ENCODE results near the gene MACROH2A2. TPM values are rescaled to one million over a fixed set of nuclear protein-coding genes. Genes with fewer than 3 reads are reported as not detected.

The MACROH2A2 gene
- total and polyA plus RNA-seq, 2 of the 13 experiments (the other 11 are each of a cell fraction or from before 2014, with no cell fraction given), result 9.8 to 43.1 TPM

DNA sequence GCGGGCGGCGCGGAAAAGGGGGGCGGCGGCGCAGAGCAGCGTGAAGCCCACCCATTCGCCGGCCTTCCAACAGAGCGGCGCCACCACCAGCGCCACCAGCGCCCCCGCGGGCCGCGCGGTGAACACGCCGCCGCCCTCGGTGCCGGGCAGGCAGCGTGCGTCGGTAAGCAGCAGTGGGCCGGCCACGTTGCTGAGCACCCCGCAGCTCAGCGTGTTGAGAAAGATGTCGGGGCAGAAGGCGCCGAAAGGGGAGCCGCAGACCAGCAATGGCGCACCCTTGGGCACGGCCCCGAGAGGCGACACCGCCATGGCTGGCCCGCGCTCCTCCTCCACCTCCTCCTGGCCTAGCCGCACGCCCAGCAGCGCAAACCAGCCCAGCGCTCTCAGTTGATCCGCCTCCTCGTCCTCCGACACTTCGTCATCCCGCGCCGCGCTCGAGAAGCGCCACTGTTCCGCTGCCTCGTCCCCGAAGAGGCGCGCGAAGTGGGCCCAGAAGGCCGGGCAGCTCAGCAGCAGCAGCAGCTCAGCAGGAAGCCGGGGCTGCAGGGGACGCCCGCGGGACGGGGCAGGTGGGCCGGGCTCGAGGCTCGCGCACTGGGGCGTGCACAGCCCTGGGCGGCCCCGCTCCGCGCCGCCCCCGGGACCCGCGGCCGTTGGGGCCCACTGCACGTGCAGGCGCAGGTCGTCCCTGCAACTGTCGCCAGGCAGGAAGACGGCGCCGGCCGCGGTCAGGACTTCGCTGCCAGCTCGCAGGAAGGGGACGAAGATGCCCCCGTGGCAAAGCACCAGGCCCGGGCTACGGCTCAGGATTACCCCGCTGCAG, 93.2 kb downstream of the MACROH2A2 start (continued):
- TF ChIP-seq, protein P1, sequence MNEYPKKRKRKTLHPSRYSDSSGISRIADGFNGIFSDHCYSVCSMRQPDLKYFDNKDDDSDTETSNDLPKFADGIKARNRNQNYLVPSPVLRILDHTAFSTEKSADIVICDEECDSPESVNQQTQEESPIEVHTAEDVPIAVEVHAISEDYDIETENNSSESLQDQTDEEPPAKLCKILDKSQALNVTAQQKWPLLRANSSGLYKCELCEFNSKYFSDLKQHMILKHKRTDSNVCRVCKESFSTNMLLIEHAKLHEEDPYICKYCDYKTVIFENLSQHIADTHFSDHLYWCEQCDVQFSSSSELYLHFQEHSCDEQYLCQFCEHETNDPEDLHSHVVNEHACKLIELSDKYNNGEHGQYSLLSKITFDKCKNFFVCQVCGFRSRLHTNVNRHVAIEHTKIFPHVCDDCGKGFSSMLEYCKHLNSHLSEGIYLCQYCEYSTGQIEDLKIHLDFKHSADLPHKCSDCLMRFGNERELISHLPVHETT (CRISPR knock-in tag; conservative IDR thresholded peaks at IDR 0.05), result no peak; the same call in 1 of the 2 replicates
- no peak for TF ChIP-seq ZNF678 (CRISPR knock-in tag; IDR thresholded peaks at IDR 0.05)
- peak; percentile 54 for TF ChIP-seq STAG1 (CRISPR knock-in tag; IDR thresholded peaks at IDR 0.05)
- no peak for TF ChIP-seq U2AF2 (IDR thresholded peaks at IDR 0.05; ENCODE audit: low read depth, low read length)
- TF ChIP-seq GZF1 (CRISPR knock-in tag; IDR thresholded peaks at IDR 0.05), result no peak
- TF ChIP-seq ZNF792 (CRISPR knock-in tag; IDR thresholded peaks at IDR 0.05), result peak; percentile 43; the same call in 1 of the 2 replicates
- TF ChIP-seq, protein P2, sequence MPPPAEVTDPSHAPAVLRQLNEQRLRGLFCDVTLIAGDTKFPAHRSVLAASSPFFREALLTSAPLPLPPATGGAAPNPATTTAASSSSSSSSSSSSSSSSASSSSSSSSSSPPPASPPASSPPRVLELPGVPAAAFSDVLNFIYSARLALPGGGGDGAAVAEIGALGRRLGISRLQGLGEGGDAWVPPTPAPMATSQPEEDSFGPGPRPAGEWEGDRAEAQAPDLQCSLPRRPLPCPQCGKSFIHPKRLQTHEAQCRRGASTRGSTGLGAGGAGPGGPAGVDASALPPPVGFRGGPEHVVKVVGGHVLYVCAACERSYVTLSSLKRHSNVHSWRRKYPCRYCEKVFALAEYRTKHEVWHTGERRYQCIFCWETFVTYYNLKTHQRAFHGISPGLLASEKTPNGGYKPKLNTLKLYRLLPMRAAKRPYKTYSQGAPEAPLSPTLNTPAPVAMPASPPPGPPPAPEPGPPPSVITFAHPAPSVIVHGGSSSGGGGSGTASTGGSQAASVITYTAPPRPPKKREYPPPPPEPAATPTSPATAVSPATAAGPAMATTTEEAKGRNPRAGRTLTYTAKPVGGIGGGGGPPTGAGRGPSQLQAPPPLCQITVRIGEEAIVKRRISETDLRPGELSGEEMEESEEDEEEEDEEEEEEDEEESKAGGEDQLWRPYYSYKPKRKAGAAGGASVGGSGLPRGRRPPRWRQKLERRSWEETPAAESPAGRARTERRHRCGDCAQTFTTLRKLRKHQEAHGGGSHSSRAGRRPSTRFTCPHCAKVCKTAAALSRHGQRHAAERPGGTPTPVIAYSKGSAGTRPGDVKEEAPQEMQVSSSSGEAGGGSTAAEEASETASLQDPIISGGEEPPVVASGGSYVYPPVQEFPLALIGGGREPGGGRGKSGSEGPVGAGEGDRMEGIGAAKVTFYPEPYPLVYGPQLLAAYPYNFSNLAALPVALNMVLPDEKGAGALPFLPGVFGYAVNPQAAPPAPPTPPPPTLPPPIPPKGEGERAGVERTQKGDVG (CRISPR knock-in tag; IDR thresholded peaks at IDR 0.05; ENCODE audit: borderline replicate concordance), result no peak
- TF ChIP-seq, protein P3, sequence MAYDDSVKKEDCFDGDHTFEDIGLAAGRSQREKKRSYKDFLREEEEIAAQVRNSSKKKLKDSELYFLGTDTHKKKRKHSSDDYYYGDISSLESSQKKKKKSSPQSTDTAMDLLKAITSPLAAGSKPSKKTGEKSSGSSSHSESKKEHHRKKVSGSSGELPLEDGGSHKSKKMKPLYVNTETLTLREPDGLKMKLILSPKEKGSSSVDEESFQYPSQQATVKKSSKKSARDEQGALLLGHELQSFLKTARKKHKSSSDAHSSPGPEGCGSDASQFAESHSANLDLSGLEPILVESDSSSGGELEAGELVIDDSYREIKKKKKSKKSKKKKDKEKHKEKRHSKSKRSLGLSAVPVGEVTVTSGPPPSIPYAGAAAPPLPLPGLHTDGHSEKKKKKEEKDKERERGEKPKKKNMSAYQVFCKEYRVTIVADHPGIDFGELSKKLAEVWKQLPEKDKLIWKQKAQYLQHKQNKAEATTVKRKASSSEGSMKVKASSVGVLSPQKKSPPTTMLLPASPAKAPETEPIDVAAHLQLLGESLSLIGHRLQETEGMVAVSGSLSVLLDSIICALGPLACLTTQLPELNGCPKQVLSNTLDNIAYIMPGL (CRISPR knock-in tag; IDR thresholded peaks at IDR 0.05; ENCODE audit: borderline replicate concordance in 1 of 2, low read depth in 1 of 2), result peak; percentile 90 to 95
- TF ChIP-seq ZSCAN29 (CRISPR knock-in tag; conservative IDR thresholded peaks at IDR 0.05), result no peak
- TF ChIP-seq, protein P4, sequence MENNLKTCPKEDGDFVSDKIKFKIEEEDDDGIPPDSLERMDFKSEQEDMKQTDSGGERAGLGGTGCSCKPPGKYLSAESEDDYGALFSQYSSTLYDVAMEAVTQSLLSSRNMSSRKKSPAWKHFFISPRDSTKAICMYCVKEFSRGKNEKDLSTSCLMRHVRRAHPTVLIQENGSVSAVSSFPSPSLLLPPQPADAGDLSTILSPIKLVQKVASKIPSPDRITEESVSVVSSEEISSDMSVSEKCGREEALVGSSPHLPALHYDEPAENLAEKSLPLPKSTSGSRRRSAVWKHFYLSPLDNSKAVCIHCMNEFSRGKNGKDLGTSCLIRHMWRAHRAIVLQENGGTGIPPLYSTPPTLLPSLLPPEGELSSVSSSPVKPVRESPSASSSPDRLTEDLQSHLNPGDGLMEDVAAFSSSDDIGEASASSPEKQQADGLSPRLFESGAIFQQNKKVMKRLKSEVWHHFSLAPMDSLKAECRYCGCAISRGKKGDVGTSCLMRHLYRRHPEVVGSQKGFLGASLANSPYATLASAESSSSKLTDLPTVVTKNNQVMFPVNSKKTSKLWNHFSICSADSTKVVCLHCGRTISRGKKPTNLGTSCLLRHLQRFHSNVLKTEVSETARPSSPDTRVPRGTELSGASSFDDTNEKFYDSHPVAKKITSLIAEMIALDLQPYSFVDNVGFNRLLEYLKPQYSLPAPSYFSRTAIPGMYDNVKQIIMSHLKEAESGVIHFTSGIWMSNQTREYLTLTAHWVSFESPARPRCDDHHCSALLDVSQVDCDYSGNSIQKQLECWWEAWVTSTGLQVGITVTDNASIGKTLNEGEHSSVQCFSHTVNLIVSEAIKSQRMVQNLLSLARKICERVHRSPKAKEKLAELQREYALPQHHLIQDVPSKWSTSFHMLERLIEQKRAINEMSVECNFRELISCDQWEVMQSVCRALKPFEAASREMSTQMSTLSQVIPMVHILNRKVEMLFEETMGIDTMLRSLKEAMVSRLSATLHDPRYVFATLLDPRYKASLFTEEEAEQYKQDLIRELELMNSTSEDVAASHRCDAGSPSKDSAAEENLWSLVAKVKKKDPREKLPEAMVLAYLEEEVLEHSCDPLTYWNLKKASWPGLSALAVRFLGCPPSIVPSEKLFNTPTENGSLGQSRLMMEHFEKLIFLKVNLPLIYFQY (CRISPR knock-in tag; IDR thresholded peaks at IDR 0.05; ENCODE audit: borderline replicate concordance), result 0 out of 2 replicates have a peak, but pooled peaks have one; percentile 16
- TF ChIP-seq, protein P5, sequence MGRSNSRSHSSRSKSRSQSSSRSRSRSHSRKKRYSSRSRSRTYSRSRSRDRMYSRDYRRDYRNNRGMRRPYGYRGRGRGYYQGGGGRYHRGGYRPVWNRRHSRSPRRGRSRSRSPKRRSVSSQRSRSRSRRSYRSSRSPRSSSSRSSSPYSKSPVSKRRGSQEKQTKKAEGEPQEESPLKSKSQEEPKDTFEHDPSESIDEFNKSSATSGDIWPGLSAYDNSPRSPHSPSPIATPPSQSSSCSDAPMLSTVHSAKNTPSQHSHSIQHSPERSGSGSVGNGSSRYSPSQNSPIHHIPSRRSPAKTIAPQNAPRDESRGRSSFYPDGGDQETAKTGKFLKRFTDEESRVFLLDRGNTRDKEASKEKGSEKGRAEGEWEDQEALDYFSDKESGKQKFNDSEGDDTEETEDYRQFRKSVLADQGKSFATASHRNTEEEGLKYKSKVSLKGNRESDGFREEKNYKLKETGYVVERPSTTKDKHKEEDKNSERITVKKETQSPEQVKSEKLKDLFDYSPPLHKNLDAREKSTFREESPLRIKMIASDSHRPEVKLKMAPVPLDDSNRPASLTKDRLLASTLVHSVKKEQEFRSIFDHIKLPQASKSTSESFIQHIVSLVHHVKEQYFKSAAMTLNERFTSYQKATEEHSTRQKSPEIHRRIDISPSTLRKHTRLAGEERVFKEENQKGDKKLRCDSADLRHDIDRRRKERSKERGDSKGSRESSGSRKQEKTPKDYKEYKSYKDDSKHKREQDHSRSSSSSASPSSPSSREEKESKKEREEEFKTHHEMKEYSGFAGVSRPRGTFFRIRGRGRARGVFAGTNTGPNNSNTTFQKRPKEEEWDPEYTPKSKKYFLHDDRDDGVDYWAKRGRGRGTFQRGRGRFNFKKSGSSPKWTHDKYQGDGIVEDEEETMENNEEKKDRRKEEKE (IDR thresholded peaks at IDR 0.05), result no peak
- no peak for TF ChIP-seq ZNF703 (CRISPR knock-in tag; IDR thresholded peaks at IDR 0.05; ENCODE audit: borderline replicate concordance)
- peak; percentile 83 for TF ChIP-seq KDM5B (CRISPR knock-in tag; IDR thresholded peaks at IDR 0.05; ENCODE audit: borderline replicate concordance)
- no peak; the same call in 1 of the 2 replicates for TF ChIP-seq CENPT (CRISPR knock-in tag; IDR thresholded peaks at IDR 0.05; ENCODE audit: low read depth)
